Vagina (tissue), 2 donors: ENCODE measurements around the gene TPST2. TPM values are rescaled to one million over a fixed set of nuclear protein-coding genes. Genes with fewer than 3 reads are reported as not detected.

Experiments used
- DNase-seq, 2 donors: peaks; one replicate each; pipeline ENCODE4 v3.0.0-alpha.2; 2017; ENCODE audit errors: extremely low spot score in 2 of 2
- H3K27ac ChIP-seq: fragments of 200-600 bp; sonication (generic); one replicate; pipeline ENCODE4 v1.5.1; 2019
- H3K27me3 ChIP-seq: fragments of 200-600 bp; sonication (generic); one replicate; pipeline ENCODE4 v1.5.1; 2019
- H3K36me3 ChIP-seq, 2 donors: fragments of 200-600 bp; sonication (generic); one replicate each; pipeline ENCODE4 v1.5.1; 2017 to 2019
- H3K4me1 ChIP-seq: fragments of 200-600 bp; sonication (generic); one replicate; pipeline ENCODE4 v1.5.1; 2019
- H3K4me3 ChIP-seq, 2 donors: fragments of 200-600 bp; sonication (generic); 1 replicate in 1 of 2; 2 replicates in 1 of 2; pipeline ENCODE4 v1.5.1; 2016 to 2019
- H3K9me3 ChIP-seq: fragments of 200-600 bp; sonication (generic); one replicate; pipeline ENCODE4 v1.5.1; 2019
- POLR2A ChIP-seq, 2 donors: fragments of 450-650 bp; IDR thresholded peaks; one replicate each; pipeline ENCODE4 v1.6.1; 2017; ENCODE audit warnings: antibody characterized with exemption in 2 of 2, mild to moderate bottlenecking in 2 of 2, moderate library complexity in 2 of 2
- POLR2AphosphoS5 ChIP-seq, 2 donors: sonication (generic); formaldehyde crosslinking; IDR thresholded peaks; one replicate each; pipeline ENCODE4 v1.9.0; 2017; ENCODE audit warnings: antibody characterized with exemption in 2 of 2, mild to moderate bottlenecking in 2 of 2, low read depth in 1 of 2; ENCODE audit not compliant: insufficient read depth in 1 of 2
- intact Hi-C: fragments of 100-400 bp; cut with DNase I; formaldehyde crosslinking; loops from one replicate; pipeline ENCODE4 v1.15.1; 2023
- total RNA-seq: library from RNA; depleted of rRNA; stranded (reverse); fragments of >200 nt; gene quantifications from one replicate; pipeline ENCODE4 v1.2.3, GENCODE V29; 2016
- TF ChIP-seq, protein P1 (sequence below), 3 experiments: fragments of 450-650 bp in 2 of 3; fragments of 200-600 bp in 1 of 3; sonication (generic) in 1 of 3; IDR thresholded peaks; one replicate each; pipeline ENCODE4 v1.5.1; 2017 to 2019; ENCODE audit warnings: antibody characterized with exemption in 3 of 3, mild to moderate bottlenecking in 2 of 3, moderate library complexity in 2 of 3

The TPST2 gene
- total RNA-seq, 1 donor from 2014 or later = 96.3 TPM

GRCh38 chr22:26597480-26597879 lies 7.5 kb upstream of the TPST2 start:
- H3K4me1 ChIP-seq = no peaks in the 10 kb centered on the region
- H3K4me3 ChIP-seq = no peak overlapping the region
- TF ChIP-seq POLR2A (IDR thresholded peaks at IDR 0.05) (no peak), POLR2AphosphoS5 (IDR thresholded peaks at IDR 0.05; ENCODE audit: insufficient read depth in 1 of 2, low read depth in 1 of 2) (no peak)
- TF ChIP-seq, protein P1, sequence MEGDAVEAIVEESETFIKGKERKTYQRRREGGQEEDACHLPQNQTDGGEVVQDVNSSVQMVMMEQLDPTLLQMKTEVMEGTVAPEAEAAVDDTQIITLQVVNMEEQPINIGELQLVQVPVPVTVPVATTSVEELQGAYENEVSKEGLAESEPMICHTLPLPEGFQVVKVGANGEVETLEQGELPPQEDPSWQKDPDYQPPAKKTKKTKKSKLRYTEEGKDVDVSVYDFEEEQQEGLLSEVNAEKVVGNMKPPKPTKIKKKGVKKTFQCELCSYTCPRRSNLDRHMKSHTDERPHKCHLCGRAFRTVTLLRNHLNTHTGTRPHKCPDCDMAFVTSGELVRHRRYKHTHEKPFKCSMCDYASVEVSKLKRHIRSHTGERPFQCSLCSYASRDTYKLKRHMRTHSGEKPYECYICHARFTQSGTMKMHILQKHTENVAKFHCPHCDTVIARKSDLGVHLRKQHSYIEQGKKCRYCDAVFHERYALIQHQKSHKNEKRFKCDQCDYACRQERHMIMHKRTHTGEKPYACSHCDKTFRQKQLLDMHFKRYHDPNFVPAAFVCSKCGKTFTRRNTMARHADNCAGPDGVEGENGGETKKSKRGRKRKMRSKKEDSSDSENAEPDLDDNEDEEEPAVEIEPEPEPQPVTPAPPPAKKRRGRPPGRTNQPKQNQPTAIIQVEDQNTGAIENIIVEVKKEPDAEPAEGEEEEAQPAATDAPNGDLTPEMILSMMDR (IDR thresholded peaks at IDR 0.05) = no peak
- H3K27ac ChIP-seq = no peak overlapping the region
- H3K9me3 ChIP-seq = no peaks in the 10 kb centered on the region
- H3K36me3 ChIP-seq = no peaks in the 10 kb centered on the region
- no peak for DNase-seq
- no peaks in the 10 kb centered on the region for H3K27me3 ChIP-seq
- intact Hi-C loops = no loop called here

GRCh38 chr22:26597026-26597425 lies 7.1 kb upstream of the TPST2 start:
- no peaks in the 10 kb centered on the region for H3K9me3 ChIP-seq

GRCh38 chr22:26593763-26594162 lies 3.8 kb upstream of the TPST2 start:
- Histone ChIP-seq H3K9me3 (no peaks in the 10 kb centered on the region), H3K4me3 (no peak overlapping the region), H3K4me1 (peaks cover 12% of the 10 kb centered on the region), H3K27ac (no peak overlapping the region), H3K27me3 (no peaks in the 10 kb centered on the region), H3K36me3 (no peaks in the 10 kb centered on the region)
- DNase-seq = no peak
- TF ChIP-seq, protein P1 (IDR thresholded peaks at IDR 0.05) = no peak
- TF ChIP-seq POLR2A (IDR thresholded peaks at IDR 0.05) (no peak), POLR2AphosphoS5 (IDR thresholded peaks at IDR 0.05; ENCODE audit: insufficient read depth in 1 of 2, low read depth in 1 of 2) (no peak)
- intact Hi-C loops = no loop called here

More at GRCh38 chr22:26597026-26597425, 7.1 kb upstream of the TPST2 start:
- no peak overlapping the region for H3K4me3 ChIP-seq
- no peak for DNase-seq
- H3K27me3 ChIP-seq = no peaks in the 10 kb centered on the region
- intact Hi-C loops = no loop called here
- H3K4me1 ChIP-seq = no peaks in the 10 kb centered on the region
- no peaks in the 10 kb centered on the region for H3K36me3 ChIP-seq
- TF ChIP-seq POLR2A (IDR thresholded peaks at IDR 0.05) = no peak
- no peak for TF ChIP-seq POLR2AphosphoS5 (IDR thresholded peaks at IDR 0.05; ENCODE audit: insufficient read depth in 1 of 2, low read depth in 1 of 2)
- TF ChIP-seq, protein P1 (IDR thresholded peaks at IDR 0.05) = no peak
- no peak overlapping the region for H3K27ac ChIP-seq

DNA sequence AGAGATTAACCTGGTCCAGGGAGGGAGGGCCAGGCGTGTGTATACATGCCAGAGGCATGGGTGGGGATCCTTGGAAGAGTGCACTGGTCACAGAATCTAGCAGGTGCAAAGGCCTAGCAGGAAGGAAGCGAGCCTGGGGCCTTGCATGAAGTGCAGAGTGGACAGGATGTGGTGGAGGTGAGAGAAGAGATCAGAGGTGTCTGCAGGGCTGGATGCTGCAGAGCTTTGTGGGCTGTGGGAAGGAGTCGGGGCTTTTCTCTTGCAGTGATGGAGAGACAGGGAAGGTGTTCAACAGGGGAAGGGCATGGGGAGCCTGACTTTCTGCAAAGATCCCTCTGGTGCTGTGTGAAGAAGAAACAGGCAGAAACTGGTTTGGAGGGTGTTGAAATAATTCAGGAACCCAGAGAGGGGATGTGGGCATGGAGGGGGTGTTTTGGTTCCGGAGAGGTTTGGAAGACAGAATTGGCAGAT lies 2.5 kb upstream of the TPST2 start:
- Histone ChIP-seq H3K36me3 (no peaks in the 10 kb centered on the region), H3K9me3 (no peaks in the 10 kb centered on the region), H3K27me3 (no peaks in the 10 kb centered on the region), H3K27ac (no peak overlapping the region), H3K4me3 (no peak overlapping the region), H3K4me1 (peaks cover 15% of the 10 kb centered on the region)
- TF ChIP-seq POLR2AphosphoS5 (IDR thresholded peaks at IDR 0.05; ENCODE audit: insufficient read depth in 1 of 2, low read depth in 1 of 2) = no peak
- TF ChIP-seq, protein P1 (IDR thresholded peaks at IDR 0.05) = no peak
- TF ChIP-seq POLR2A (IDR thresholded peaks at IDR 0.05) = no peak
- intact Hi-C loops = no loop called here
- no peak for DNase-seq

- no peaks in the 10 kb centered on the region for H3K9me3 ChIP-seq
- no peaks in the 10 kb centered on the region for H3K27me3 ChIP-seq
- peaks cover 25% of the 10 kb centered on the region for H3K4me1 ChIP-seq
- intact Hi-C loops = no loop called here
- no peak for DNase-seq
- TF ChIP-seq POLR2AphosphoS5 (IDR thresholded peaks at IDR 0.05; ENCODE audit: insufficient read depth in 1 of 2, low read depth in 1 of 2) (no peak), POLR2A (IDR thresholded peaks at IDR 0.05) (no peak)
- TF ChIP-seq, protein P1 (IDR thresholded peaks at IDR 0.05) = no peak
- peak overlapping the region; percentile 55 to 75 for H3K4me3 ChIP-seq
- H3K27ac ChIP-seq = peak overlapping the region; percentile 80
- no peaks in the 10 kb centered on the region for H3K36me3 ChIP-seq
Observed at GRCh38 chr22:26589367-26589844, 526 bp downstream of the TPST2 start.
